ENCODE data around the gene AP1G1.

DNA sequence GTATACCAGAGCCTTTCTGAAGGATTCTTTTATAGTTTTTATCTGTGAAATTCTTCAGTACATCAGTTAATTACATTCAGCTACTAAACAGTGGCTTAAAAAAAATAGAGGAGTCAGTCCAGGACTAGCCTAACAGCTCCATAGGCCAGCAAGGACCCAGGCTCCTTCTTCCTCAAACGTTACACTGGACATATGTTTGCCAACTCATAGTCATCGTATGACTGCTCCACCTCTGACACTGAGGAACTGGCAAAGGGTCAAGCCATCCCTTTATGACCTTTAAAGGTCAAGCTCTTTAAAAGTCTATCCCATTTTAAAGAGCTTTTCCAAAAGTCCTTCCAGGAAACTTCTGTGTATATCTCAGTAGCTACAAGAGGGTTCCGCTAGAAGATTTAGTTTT is 120.8 kb downstream of the AP1G1 start:
- TF ChIP-seq ZNF274 (IDR thresholded peaks at IDR 0.05; ENCODE audit: low read depth, low read length) (no peak), YY1 (IDR thresholded peaks at IDR 0.05; ENCODE audit: insufficient read depth, insufficient read length) (no peak)

Data from NT2/D1 (cell line).